ENCODE results near the gene ZNF772. TPM values are rescaled to one million over a fixed set of nuclear protein-coding genes. Genes with fewer than 3 reads are reported as not detected.

ZNF772 gene
- total and polyA plus RNA-seq, 7 donors: 2.7 to 15.2 (median 12.0) TPM

DNA sequence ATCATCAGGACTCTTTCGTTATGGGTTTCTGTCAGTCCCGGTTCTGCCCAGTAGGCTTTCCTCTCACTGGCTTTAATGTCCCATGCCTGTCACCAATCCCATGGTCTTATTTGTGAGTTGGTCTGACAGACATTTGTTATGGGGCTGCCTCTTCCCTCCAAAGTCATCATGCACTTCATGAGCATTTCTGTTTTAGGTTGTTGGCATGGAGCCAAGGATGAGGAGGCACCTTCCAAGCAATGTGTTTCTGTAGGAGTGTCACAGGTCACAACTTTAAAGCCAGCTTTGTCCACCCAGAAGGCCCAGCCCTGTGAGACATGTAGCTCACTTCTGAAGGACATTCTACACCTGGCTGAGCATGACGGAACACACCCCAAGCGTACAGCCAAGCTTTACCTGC, 57.9 kb downstream of the ZNF772 start:
- Histone ChIP-seq H3K9me3 (peaks cover 54% of the 10 kb centered on the region), H3K27ac (no peak overlapping the region), H3K36me3 (ENCODE audit: insufficient read depth in 1 of 2, low read depth in 1 of 2) (peaks cover 21 to 82% of the 10 kb centered on the region in 2 donors), H3K27me3 (ENCODE audit: insufficient read depth in 3 of 3, low read length in 2 of 3) (no peaks in the 10 kb centered on the region), H3K4me3 (no peak overlapping the region), H3K4me1 (no peaks in the 10 kb centered on the region)
- DNase-seq: no peak
- no peak for ATAC-seq
- 96 to 98% (median 97%) methylated on average over 4 of the region's 4 CpGs for WGBS, 3 donors
- intact Hi-C loops (cut with DNase I): no loop called here
- TF ChIP-seq CTCF (IDR thresholded peaks at IDR 0.05): no peak

Other genes with a start within 250 kb of the ZNF772 start
- gene AURKC, start 246.5 kb downstream of the ZNF772 start, total RNA-seq: 1 to 10 TPM in 2 of 4 donors, under 1 TPM in 1, not detected in 1; 0.37 to 2.1 (median 1.9) TPM
- gene AURKC, start 246.5 kb downstream of the ZNF772 start, polyA plus RNA-seq: 1 to 10 TPM in 1 of 3 donors, under 1 TPM in 2; 0.55 to 1.3 (median 0.70) TPM
- gene ZNF805, start 236.9 kb downstream of the ZNF772 start, total RNA-seq: 10 to 100 TPM; 10.3 to 16.4 (median 12.7) TPM
- 1 to 10 TPM; 1.2 to 5.2 (median 1.2) TPM for gene ZNF805, start 236.9 kb downstream of the ZNF772 start, polyA plus RNA-seq
- gene ZNF460, start 197.1 kb downstream of the ZNF772 start, total RNA-seq: 10 to 100 TPM; 30.1 to 54.0 (median 38.1) TPM
- gene ZNF460, start 197.1 kb downstream of the ZNF772 start, polyA plus RNA-seq: 1 to 10 TPM; 1.0 to 7.0 (median 1.1) TPM
- 1 to 10 TPM; 6.7 to 6.8 (median 6.7) TPM for gene ZNF543, start 157.1 kb downstream of the ZNF772 start, total RNA-seq
- 1 to 10 TPM; 1.0 to 3.9 (median 2.0) TPM for gene ZNF543, start 157.1 kb downstream of the ZNF772 start, polyA plus RNA-seq
- 1 to 10 TPM; 3.3 to 8.8 (median 6.8) TPM for gene ZNF304, start 126.3 kb downstream of the ZNF772 start, total RNA-seq
- gene ZNF304, start 126.3 kb downstream of the ZNF772 start, polyA plus RNA-seq: 1 to 10 TPM; 2.3 to 6.2 (median 3.3) TPM
- gene TRAPPC2B, start 114.0 kb downstream of the ZNF772 start, total RNA-seq: 10 to 100 TPM; 12.6 to 21.3 (median 17.5) TPM
- gene TRAPPC2B, start 114.0 kb downstream of the ZNF772 start, polyA plus RNA-seq: 10 to 100 TPM; 30.9 to 78.7 (median 38.9) TPM
- gene ZNF547, start 114.0 kb downstream of the ZNF772 start, total RNA-seq: 1 to 10 TPM; 1.1 to 2.8 (median 1.9) TPM
- gene ZNF547, start 114.0 kb downstream of the ZNF772 start, polyA plus RNA-seq: 1 to 10 TPM in 2 of 3 donors, under 1 TPM in 1; 0.80 to 3.3 (median 1.1) TPM
- gene ZNF548, start 87.7 kb downstream of the ZNF772 start, total RNA-seq: 10 to 100 TPM in 2 of 4 donors, 1 to 10 TPM in 2; 5.6 to 12.1 (median 8.3) TPM
- 1 to 10 TPM; 3.2 to 9.9 (median 4.6) TPM for gene ZNF548, start 87.7 kb downstream of the ZNF772 start, polyA plus RNA-seq
- 10 to 100 TPM in 1 of 4 donors, 1 to 10 TPM in 3; 4.8 to 11.0 (median 6.3) TPM for gene ZNF17, start 66.4 kb downstream of the ZNF772 start, total RNA-seq
- 1 to 10 TPM; 3.6 to 9.0 (median 4.4) TPM for gene ZNF17, start 66.4 kb downstream of the ZNF772 start, polyA plus RNA-seq
- gene ZNF749, start 42.2 kb downstream of the ZNF772 start, total RNA-seq: 10 to 100 TPM in 2 of 4 donors, 1 to 10 TPM in 2; 5.1 to 11.9 (median 8.0) TPM
- gene ZNF749, start 42.2 kb downstream of the ZNF772 start, polyA plus RNA-seq: 10 to 100 TPM in 2 of 3 donors, 1 to 10 TPM in 1; 6.7 to 22.4 (median 19.7) TPM
- 1 to 10 TPM in 3 of 4 donors, under 1 TPM in 1; 0.76 to 4.1 (median 2.3) TPM for gene VN1R1, start 20.4 kb downstream of the ZNF772 start, total RNA-seq
- gene VN1R1, start 20.4 kb downstream of the ZNF772 start, polyA plus RNA-seq: under 1 TPM; 0.42 to 0.57 (median 0.51) TPM
- 1 to 10 TPM; 4.1 to 7.5 (median 6.9) TPM for gene ZNF419, start 10.2 kb upstream of the ZNF772 start, total RNA-seq
- 10 to 100 TPM in 1 of 3 donors, 1 to 10 TPM in 2; 5.9 to 24.4 (median 6.9) TPM for gene ZNF419, start 10.2 kb upstream of the ZNF772 start, polyA plus RNA-seq
- gene ZNF773, start 22.4 kb upstream of the ZNF772 start, total RNA-seq: 1 to 10 TPM; 2.7 to 5.7 (median 4.4) TPM
- 1 to 10 TPM; 2.3 to 7.5 (median 3.0) TPM for gene ZNF773, start 22.4 kb upstream of the ZNF772 start, polyA plus RNA-seq
- 1 to 10 TPM; 1.5 to 4.0 (median 2.3) TPM for gene ZNF549, start 49.8 kb upstream of the ZNF772 start, total RNA-seq
- gene ZNF549, start 49.8 kb upstream of the ZNF772 start, polyA plus RNA-seq: 1 to 10 TPM; 1.4 to 4.6 (median 2.6) TPM
- 1 to 10 TPM; 2.1 to 4.9 (median 4.6) TPM for gene ZNF550, start 82.3 kb upstream of the ZNF772 start, total RNA-seq
- gene ZNF550, start 82.3 kb upstream of the ZNF772 start, polyA plus RNA-seq: 1 to 10 TPM; 1.5 to 5.0 (median 2.9) TPM
- gene ZNF416, start 101.3 kb upstream of the ZNF772 start, total RNA-seq: 1 to 10 TPM; 2.1 to 4.0 (median 2.4) TPM
- 1 to 10 TPM; 1.9 to 2.9 (median 2.3) TPM for gene ZNF416, start 101.3 kb upstream of the ZNF772 start, polyA plus RNA-seq
- 1 to 10 TPM in 2 of 4 donors, under 1 TPM in 2; 0.74 to 2.9 (median 1.3) TPM for gene ZIK1, start 106.6 kb upstream of the ZNF772 start, total RNA-seq
- gene ZIK1, start 106.6 kb upstream of the ZNF772 start, polyA plus RNA-seq: 1 to 10 TPM in 2 of 3 donors, under 1 TPM in 1; 0.72 to 4.4 (median 2.5) TPM
- gene ZNF530, start 122.3 kb upstream of the ZNF772 start, total RNA-seq: 1 to 10 TPM in 3 of 4 donors, under 1 TPM in 1; 0.81 to 2.9 (median 2.0) TPM
- 10 to 100 TPM in 1 of 3 donors, 1 to 10 TPM in 2; 1.7 to 11.7 (median 2.4) TPM for gene ZNF530, start 122.3 kb upstream of the ZNF772 start, polyA plus RNA-seq
- 1 to 10 TPM; 5.4 to 8.1 (median 7.5) TPM for gene ZNF134, start 136.7 kb upstream of the ZNF772 start, total RNA-seq
- gene ZNF134, start 136.7 kb upstream of the ZNF772 start, polyA plus RNA-seq: 1 to 10 TPM; 3.4 to 8.6 (median 4.4) TPM
- 1 to 10 TPM; 1.6 to 6.9 (median 4.9) TPM for gene ZNF211, start 155.6 kb upstream of the ZNF772 start, total RNA-seq
- 1 to 10 TPM; 2.9 to 4.9 (median 3.3) TPM for gene ZNF211, start 155.6 kb upstream of the ZNF772 start, polyA plus RNA-seq
- not detected for gene ZSCAN4, start 191.4 kb upstream of the ZNF772 start, total RNA-seq
- under 1 TPM in 1 of 3 donors, not detected in 2; 0.03 TPM for gene ZSCAN4, start 191.4 kb upstream of the ZNF772 start, polyA plus RNA-seq
- gene ZNF551, start 204.4 kb upstream of the ZNF772 start, total RNA-seq: 1 to 10 TPM; 1.4 to 2.6 (median 2.0) TPM
- 1 to 10 TPM; 1.5 to 2.5 (median 1.9) TPM for gene ZNF551, start 204.4 kb upstream of the ZNF772 start, polyA plus RNA-seq
- gene ZNF154, start 231.6 kb upstream of the ZNF772 start, total RNA-seq: 1 to 10 TPM; 1.1 to 2.8 (median 2.2) TPM
- gene ZNF154, start 231.6 kb upstream of the ZNF772 start, polyA plus RNA-seq: 1 to 10 TPM in 1 of 3 donors, under 1 TPM in 2; 0.61 to 1.4 (median 0.68) TPM

Measured in psoas muscle (tissue), 8 donors.